A549 treated with DMSO at 1 μM for 4 hours (cell line): ENCODE results near the gene TRPC3. TPM values are rescaled to one million over a fixed set of nuclear protein-coding genes. Genes with fewer than 3 reads are reported as not detected.

Source experiments
- total RNA-seq: library from RNA; stranded (reverse); fragments of 200-300 nt; extraction: Qiagen RNA extraction; gene quantifications from 5 replicates; pipeline ENCODE4 v1.2.3, GENCODE V29; 2022; ENCODE audit warnings: low read depth

Gene TRPC3
- total RNA-seq: 0.04 to 0.07 TPM in 2 of 5 replicates, not detected in the others

GRCh38 chr4:121951521-121952110, at the start of gene TRPC3:
TRPC3 (minus strand) TSS chr4:121952060; CDS start chr4:121951680, 380 bp downstream.

DNA sequence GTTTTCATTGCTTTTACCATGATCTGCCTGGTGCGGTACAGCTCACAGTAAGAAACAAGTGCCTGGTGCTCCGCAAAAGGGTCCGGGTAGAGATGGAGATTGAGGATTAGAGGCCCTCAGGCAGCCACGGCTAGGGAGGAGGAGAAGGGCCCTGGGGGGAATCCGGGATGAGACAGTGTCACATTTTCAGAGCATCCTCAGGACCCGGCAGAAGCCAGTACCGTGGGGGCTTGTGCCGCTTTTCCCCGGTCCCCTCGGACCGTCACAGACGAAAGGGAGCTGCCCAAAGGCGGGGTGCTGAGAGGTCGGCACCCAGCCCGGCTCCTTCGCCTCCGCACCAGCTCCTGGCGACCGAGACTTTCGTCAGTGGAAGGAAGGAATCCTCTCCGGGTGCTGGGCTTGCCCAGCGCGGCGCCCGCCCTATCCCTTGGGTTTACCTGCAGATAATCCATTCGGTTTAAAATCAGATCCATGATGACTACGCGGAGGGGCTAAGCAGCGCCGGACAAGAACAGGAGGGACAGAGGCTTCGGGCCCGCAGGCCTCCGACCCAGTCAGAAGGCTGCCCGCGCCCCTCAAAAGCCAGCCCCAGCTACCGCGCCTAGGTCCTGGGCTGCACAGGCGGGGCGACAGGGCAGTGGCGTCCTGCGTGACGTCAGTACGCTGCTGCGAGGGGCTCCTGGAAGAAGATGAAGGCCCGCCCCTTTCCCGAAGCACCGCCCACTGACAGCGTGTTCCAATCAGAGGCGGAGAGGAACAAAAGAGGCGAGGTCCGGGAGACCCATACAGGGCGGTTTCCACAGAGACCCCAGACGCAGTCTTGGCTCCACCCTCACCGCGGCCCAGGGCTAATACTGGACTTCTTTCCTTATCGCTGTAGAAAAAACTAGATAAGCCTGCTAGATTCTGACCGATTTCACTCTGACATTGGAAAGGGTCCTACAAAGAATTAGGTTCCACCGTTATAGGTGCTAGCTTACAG, 81.7 kb downstream of the TRPC3 start, which contains the start of gene BBS7:
Gene BBS7, minus strand, starts transcription at position 634 of the 982 bp plus-strand sequence. Its CDS starts 161 bp downstream, at position 473.

Other genes starting within 250 kb of the TRPC3 start
- gene SMIM43, start 186.9 kb downstream of the TRPC3 start, total RNA-seq: 0.19 to 0.45 TPM (median 0.34 TPM) in 5 replicates
- gene EXOSC9, start 150.7 kb downstream of the TRPC3 start, total RNA-seq: 29.4 to 36.6 TPM (median 33.5 TPM) in 5 replicates
- gene CCNA2, start 128.2 kb downstream of the TRPC3 start, total RNA-seq: 43.5 to 55.0 TPM (median 51.9 TPM) in 5 replicates
- gene BBS7, start 81.6 kb downstream of the TRPC3 start, total RNA-seq: 13.5 to 17.9 TPM (median 14.6 TPM) in 5 replicates
- gene BLTP1, start 200.3 kb upstream of the TRPC3 start, total RNA-seq: 6.7 to 9.3 TPM (median 8.5 TPM) in 5 replicates